ENCODE measurements around the gene BAK1. TPM values are rescaled to one million over a fixed set of nuclear protein-coding genes. Genes with fewer than 3 reads are reported as not detected.

BAK1 gene
- polyA plus RNA-seq, 1 donor from 2014 or later = 15.4 TPM

GRCh38 chr6:33584700-33585402 is 4.8 kb upstream of the BAK1 start:
- Histone ChIP-seq H2AFZ (ENCODE audit: low read depth, low read length) (no peak overlapping the region), H3K27ac (ENCODE audit: low read length) (no peak overlapping the region), H4K20me1 (ENCODE audit: insufficient read depth) (no peaks in the 10 kb centered on the region), H3K79me2 (replicated peaks; ENCODE audit: insufficient read depth, low read length) (no peaks in the 10 kb centered on the region), H3K4me2 (ENCODE audit: low read length) (no peak overlapping the region), H3F3A (ENCODE audit: insufficient read depth, low read length, poor library complexity, severe bottlenecking) (no peaks in the 10 kb centered on the region), H3K9me2 (ENCODE audit: insufficient read depth, low read length) (no peaks in the 10 kb centered on the region), H3K36me3 (ENCODE audit: insufficient read depth, low read length) (no peaks in the 10 kb centered on the region), H3K4me3 (ENCODE audit: low read length) (no peak overlapping the region), H3K27me3 (ENCODE audit: insufficient read depth, low read depth, low read length) (no peaks in the 10 kb centered on the region), H3K9me3 (ENCODE audit: low read length) (no peaks in the 10 kb centered on the region), H3K9ac (ENCODE audit: low read length) (no peak overlapping the region)
- TF ChIP-seq EP300 (conservative IDR thresholded peaks at IDR 0.05; ENCODE audit: poor library complexity, severe bottlenecking) = no peak
- no peak for TF ChIP-seq POLR2AphosphoS5 (IDR thresholded peaks at IDR 0.05)
- no peak for TF ChIP-seq SMC3 (conservative IDR thresholded peaks at IDR 0.05; ENCODE audit: poor library complexity)
- no peak for TF ChIP-seq RAD21 (conservative IDR thresholded peaks at IDR 0.05)
- no peak for TF ChIP-seq CTCF (IDR thresholded peaks at IDR 0.05; ENCODE audit: poor library complexity, severe bottlenecking)
- TF ChIP-seq EZH2 (IDR thresholded peaks at IDR 0.05; ENCODE audit: borderline replicate concordance, insufficient read depth, low read length, poor library complexity, severe bottlenecking) = no peak
- no peak for TF ChIP-seq MXI1 (conservative IDR thresholded peaks at IDR 0.05; ENCODE audit: poor library complexity, severe bottlenecking)
- TF ChIP-seq REST (IDR thresholded peaks at IDR 0.05; ENCODE audit: borderline replicate concordance) = no peak
- no peak for TF ChIP-seq TAF1 (IDR thresholded peaks at IDR 0.05; ENCODE audit: low read depth)

GRCh38 chr6:33583591-33584155 is 3.6 kb upstream of the BAK1 start:
- Histone ChIP-seq H3F3A (ENCODE audit: insufficient read depth, low read length, poor library complexity, severe bottlenecking) (no peaks in the 10 kb centered on the region), H2AFZ (ENCODE audit: low read depth, low read length) (no peak overlapping the region), H3K9me3 (ENCODE audit: low read length) (no peaks in the 10 kb centered on the region), H3K9me2 (ENCODE audit: insufficient read depth, low read length) (no peaks in the 10 kb centered on the region), H3K4me3 (ENCODE audit: low read length) (no peak overlapping the region), H3K27me3 (ENCODE audit: insufficient read depth, low read depth, low read length) (no peaks in the 10 kb centered on the region), H4K20me1 (ENCODE audit: insufficient read depth) (no peaks in the 10 kb centered on the region), H3K36me3 (ENCODE audit: insufficient read depth, low read length) (no peaks in the 10 kb centered on the region), H3K9ac (ENCODE audit: low read length) (no peak overlapping the region), H3K4me2 (ENCODE audit: low read length) (no peak overlapping the region), H3K27ac (ENCODE audit: low read length) (no peak overlapping the region), H3K79me2 (replicated peaks; ENCODE audit: insufficient read depth, low read length) (peaks cover 12% of the 10 kb centered on the region)
- peak; percentile 27 for TF ChIP-seq CTCF (IDR thresholded peaks at IDR 0.05; ENCODE audit: poor library complexity, severe bottlenecking)
- no peak for TF ChIP-seq POLR2AphosphoS5 (IDR thresholded peaks at IDR 0.05)

Data from neural cell (in vitro differentiated cells).